ENCODE data around the gene ZFP36L2. TPM values are rescaled to one million over a fixed set of nuclear protein-coding genes. Genes with fewer than 3 reads are reported as not detected.
A peak's percentile ranks its signal among the peaks of the same experiment; 100 is the strongest.

The ZFP36L2 gene
- total and polyA plus RNA-seq, 2 donors, result 16.1 to 412 TPM

- Histone ChIP-seq H3K27me3 (ENCODE audit: control insufficient read depth in 2 of 2, insufficient read depth in 1 of 2, low read length in 1 of 2) (no peaks in the 10 kb centered on the region), H3K36me3 (ENCODE audit: control insufficient read depth in 2 of 2, insufficient read depth in 2 of 2, low read length in 1 of 2) (no peaks in the 10 kb centered on the region), H3K27ac (ENCODE audit: low read depth in 1 of 2, low read length in 1 of 2) (peak overlapping the region; percentile 79 to 90), H3K4me3 (ENCODE audit: low read length in 2 of 2) (no peak overlapping the region), H3K4me1 (ENCODE audit: control insufficient read depth in 2 of 2, insufficient read depth in 2 of 2, low read length in 2 of 2) (peaks cover 20 to 70% of the 10 kb centered on the region in 2 donors), H3K9me3 (ENCODE audit: control insufficient read depth in 2 of 2, insufficient read depth in 1 of 2, low read length in 1 of 2) (peaks cover 0 to 43% of the 10 kb centered on the region in 2 donors)
- WGBS, result 52% methylated on average over 9 of the region's 9 CpGs
- DNase-seq (ENCODE audit: low read depth in 6 of 9, low spot score in 9 of 9), result peak in 3 of 9 donors; percentile 42 to 81 (median 55)
Measured at GRCh38 chr2:43174368-43174916, 52.0 kb downstream of the ZFP36L2 start.
